Fibroblast of skin of back (primary cell): ENCODE data around the gene GARNL3.

Experiments used
- DNase-seq: peaks from one replicate; pipeline ENCODE4 v3.0.0-alpha.2; 2013

Gene GARNL3

GRCh38 chr9:127388037-127388855 lies 123.7 kb downstream of the GARNL3 start:
- peak; percentile 98 for DNase-seq

- no peak for DNase-seq
These were observed 124.3 kb downstream of the GARNL3 start for GRCh38 chr9:127388856-127389238.

- DNase-seq: no peak
These were observed 125.0 kb downstream of the GARNL3 start for GRCh38 chr9:127389381-127390247.

- no peak for DNase-seq
These were observed 125.6 kb downstream of the GARNL3 start for GRCh38 chr9:127390248-127390545.

GRCh38 chr9:127390563-127390962 lies 126.0 kb downstream of the GARNL3 start:
- no peak for DNase-seq

- DNase-seq: no peak
These were observed 127.6 kb downstream of the GARNL3 start for GRCh38 chr9:127392166-127392565.

- DNase-seq: no peak
These were observed 128.4 kb downstream of the GARNL3 start for GRCh38 chr9:127392976-127393375.

GRCh38 chr9:127393645-127394044 lies 129.1 kb downstream of the GARNL3 start:
- peak; percentile 9 for DNase-seq

- DNase-seq: no peak
These were observed 131.1 kb downstream of the GARNL3 start for GRCh38 chr9:127395497-127396252.

- DNase-seq: no peak
These were observed 131.8 kb downstream of the GARNL3 start for GRCh38 chr9:127396253-127396807.

GRCh38 chr9:127396808-127397645 lies 132.5 kb downstream of the GARNL3 start, which contains the start of gene SLC2A8:
Gene SLC2A8, plus strand, starts transcription at chr9:127397169. Its CDS starts 62 bp downstream, at chr9:127397231.
- peak; percentile 96 for DNase-seq

GRCh38 chr9:127397646-127398274 lies 133.2 kb downstream of the GARNL3 start:
- DNase-seq: peak; percentile 23

GRCh38 chr9:127398275-127398647 lies 133.7 kb downstream of the GARNL3 start:
- no peak for DNase-seq

GRCh38 chr9:127398715-127399400 lies 134.3 kb downstream of the GARNL3 start:
- no peak for DNase-seq

GRCh38 chr9:127399736-127400269 lies 135.2 kb downstream of the GARNL3 start:
- DNase-seq: no peak

- DNase-seq: no peak
These were observed 138.0 kb downstream of the GARNL3 start for GRCh38 chr9:127402401-127403090.

GRCh38 chr9:127403507-127404192 lies 139.1 kb downstream of the GARNL3 start:
- no peak for DNase-seq

GRCh38 chr9:127404631-127405030 lies 140.1 kb downstream of the GARNL3 start:
- no peak for DNase-seq
